ENCODE results near the gene NLGN4Y. TPM values are rescaled to one million over a fixed set of nuclear protein-coding genes. Genes with fewer than 3 reads are reported as not detected.

The NLGN4Y gene
- total and polyA plus RNA-seq, 8 donors: 0.25 to 3.1 (median 1.7) TPM; not detected in 3

- intact Hi-C loops (cut with DNase I; ENCODE audit: low total_unique reads): no loop called here
- no peaks in the 10 kb centered on the region for H3K4me1 ChIP-seq
- 63 to 83% (median 72%) methylated on average over 5 of the region's 5 CpGs; no CpG with 5 or more reads in 2 of the 5 donors for WGBS, 5 donors
- H3K27me3 ChIP-seq: no peaks in the 10 kb centered on the region
- H3K9me3 ChIP-seq: no peaks in the 10 kb centered on the region
- no peak overlapping the region for H3K4me3 ChIP-seq
- H3K27ac ChIP-seq: no peak overlapping the region
- no peak for DNase-seq
- no peak for TF ChIP-seq EP300 (IDR thresholded peaks at IDR 0.05)
- H3K36me3 ChIP-seq: no peaks in the 10 kb centered on the region
Observed at GRCh38 chrY:14828531-14828930, 304.2 kb downstream of the NLGN4Y start.

- Histone ChIP-seq H3K4me1 (no peaks in the 10 kb centered on the region), H3K4me3 (no peak overlapping the region), H3K27me3 (no peaks in the 10 kb centered on the region), H3K27ac (no peak overlapping the region), H3K36me3 (no peaks in the 10 kb centered on the region), H3K9me3 (no peaks in the 10 kb centered on the region)
- intact Hi-C loops (cut with DNase I; ENCODE audit: low total_unique reads): no loop called here
- TF ChIP-seq EP300 (IDR thresholded peaks at IDR 0.05): no peak
- no peak for TF ChIP-seq POLR2AphosphoS5 (IDR thresholded peaks at IDR 0.05)
- TF ChIP-seq POLR2A (IDR thresholded peaks at IDR 0.05): no peak
- TF ChIP-seq CTCF (IDR thresholded peaks at IDR 0.05): no peak
- no peak for DNase-seq
- WGBS, 5 donors: 88 to 90% (median 89%) methylated on average over 7 to 9 of the region's 9 CpGs; no CpG with 5 or more reads in 2 of the 5 donors
Observed at GRCh38 chrY:14829366-14829885, 305.1 kb downstream of the NLGN4Y start.

- DNase-seq: no peak
- H3K9me3 ChIP-seq: no peaks in the 10 kb centered on the region
- no peaks in the 10 kb centered on the region for H3K36me3 ChIP-seq
- intact Hi-C loops (cut with DNase I; ENCODE audit: low total_unique reads): no loop called here
- 65 to 67% (median 67%) methylated on average over 4 of the region's 4 CpGs; no CpG with 5 or more reads in 2 of the 5 donors for WGBS, 5 donors
- TF ChIP-seq CTCF (IDR thresholded peaks at IDR 0.05) (no peak), EP300 (IDR thresholded peaks at IDR 0.05) (no peak), POLR2A (IDR thresholded peaks at IDR 0.05) (no peak), POLR2AphosphoS5 (IDR thresholded peaks at IDR 0.05) (no peak)
- no peak overlapping the region for H3K27ac ChIP-seq
- no peaks in the 10 kb centered on the region for H3K4me1 ChIP-seq
- no peak overlapping the region for H3K4me3 ChIP-seq
- H3K27me3 ChIP-seq: no peaks in the 10 kb centered on the region
Observed at GRCh38 chrY:14834103-14835060, 310.1 kb downstream of the NLGN4Y start.

GRCh38 chrY:14837466-14837865 lies 313.1 kb downstream of the NLGN4Y start:
- DNase-seq: no peak
- intact Hi-C loops (cut with DNase I; ENCODE audit: low total_unique reads): no loop called here
- Histone ChIP-seq H3K9me3 (no peaks in the 10 kb centered on the region), H3K36me3 (no peaks in the 10 kb centered on the region), H3K27me3 (no peaks in the 10 kb centered on the region), H3K4me3 (no peak overlapping the region), H3K4me1 (no peaks in the 10 kb centered on the region), H3K27ac (no peak overlapping the region)
- WGBS, 5 donors: 68 to 79% (median 71%) methylated on average over 3 of the region's 3 CpGs; no CpG with 5 or more reads in 2 of the 5 donors
- TF ChIP-seq POLR2A (IDR thresholded peaks at IDR 0.05) (no peak), POLR2AphosphoS5 (IDR thresholded peaks at IDR 0.05) (no peak), EP300 (IDR thresholded peaks at IDR 0.05) (no peak), CTCF (IDR thresholded peaks at IDR 0.05) (no peak)

Data from stomach (tissue), 9 donors.